Subcutaneous abdominal adipose tissue (tissue), 5 donors: Measurements from ENCODE around the gene MUC13.

Source experiments
- H3K27ac ChIP-seq: one replicate; pipeline ENCODE4 v1.7.0; 2013; ENCODE audit warnings: low read depth, mild to moderate bottlenecking, inconsistent platforms, low read length, moderate library complexity
- H3K27me3 ChIP-seq, 5 donors: one replicate each; pipeline ENCODE4 v1.7.0; 2013; ENCODE audit warnings: low read length in 5 of 5, inconsistent platforms in 1 of 5; ENCODE audit not compliant: control insufficient read depth in 5 of 5, insufficient read depth in 4 of 5
- H3K36me3 ChIP-seq, 5 donors: one replicate each; pipeline ENCODE4 v1.7.0; 2013; ENCODE audit warnings: low read length in 5 of 5; ENCODE audit not compliant: control insufficient read depth in 5 of 5, insufficient read depth in 5 of 5
- H3K4me1 ChIP-seq, 5 donors: one replicate each; pipeline ENCODE4 v1.7.0; 2013; ENCODE audit warnings: low read length in 5 of 5, mild to moderate bottlenecking in 3 of 5, moderate library complexity in 1 of 5; ENCODE audit not compliant: control insufficient read depth in 5 of 5, insufficient read depth in 5 of 5
- H3K4me3 ChIP-seq, 5 donors: one replicate each; pipeline ENCODE4 v1.7.0; 2013; ENCODE audit warnings: low read length in 5 of 5, low read depth in 1 of 5
- H3K9ac ChIP-seq, 5 donors: one replicate each; pipeline ENCODE4 v1.7.0; 2013; ENCODE audit warnings: low read length in 5 of 5, mild to moderate bottlenecking in 4 of 5, moderate library complexity in 3 of 5
- H3K9me3 ChIP-seq, 5 donors: one replicate each; pipeline ENCODE4 v1.7.0; 2013; ENCODE audit warnings: low read length in 5 of 5; ENCODE audit not compliant: control insufficient read depth in 5 of 5
- donor health status: healthy.
- donor health status: healthy.
- donor health status: healthy.
- donor health status: healthy.
- donor health status: healthy.

Gene MUC13, protein sequence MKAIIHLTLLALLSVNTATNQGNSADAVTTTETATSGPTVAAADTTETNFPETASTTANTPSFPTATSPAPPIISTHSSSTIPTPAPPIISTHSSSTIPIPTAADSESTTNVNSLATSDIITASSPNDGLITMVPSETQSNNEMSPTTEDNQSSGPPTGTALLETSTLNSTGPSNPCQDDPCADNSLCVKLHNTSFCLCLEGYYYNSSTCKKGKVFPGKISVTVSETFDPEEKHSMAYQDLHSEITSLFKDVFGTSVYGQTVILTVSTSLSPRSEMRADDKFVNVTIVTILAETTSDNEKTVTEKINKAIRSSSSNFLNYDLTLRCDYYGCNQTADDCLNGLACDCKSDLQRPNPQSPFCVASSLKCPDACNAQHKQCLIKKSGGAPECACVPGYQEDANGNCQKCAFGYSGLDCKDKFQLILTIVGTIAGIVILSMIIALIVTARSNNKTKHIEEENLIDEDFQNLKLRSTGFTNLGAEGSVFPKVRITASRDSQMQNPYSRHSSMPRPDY

DNA sequence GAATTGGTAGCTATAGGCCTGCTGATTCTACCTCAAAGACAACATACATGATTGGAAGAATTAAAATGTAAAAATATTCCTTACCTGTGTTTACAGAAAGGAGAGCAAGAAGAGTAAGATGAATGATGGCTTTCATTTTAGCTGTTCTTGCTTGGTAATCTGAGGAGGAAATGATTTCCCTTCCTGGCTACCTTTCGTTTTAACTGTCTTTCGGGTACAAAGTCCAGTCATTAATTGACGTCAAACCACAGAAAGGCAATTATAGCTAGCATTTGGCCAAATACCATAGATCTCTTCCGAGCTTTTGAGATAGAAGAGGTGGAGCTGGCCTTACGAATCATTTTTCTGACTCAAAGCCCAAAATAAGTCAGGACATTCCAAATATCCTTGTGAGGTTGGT is at the start of gene MUC13:
TSS of gene MUC13 (minus strand) at position 175 of the 400 bp plus-strand sequence. CDS start at position 136, 39 bp downstream.
- Histone ChIP-seq H3K4me3 (no peak within 1 kb of the TSS), H3K27ac (no peak within 1 kb of the TSS), H3K9ac (no peak within 1 kb of the TSS), H3K9me3 (no peaks in the 10 kb centered on the region), H3K4me1 (no peaks in the 10 kb centered on the region), H3K27me3 (peaks cover 0 to 3% (median 0%) of the 10 kb centered on the region in 5 donors), H3K36me3 (no peaks in the 10 kb centered on the region)

DNA sequence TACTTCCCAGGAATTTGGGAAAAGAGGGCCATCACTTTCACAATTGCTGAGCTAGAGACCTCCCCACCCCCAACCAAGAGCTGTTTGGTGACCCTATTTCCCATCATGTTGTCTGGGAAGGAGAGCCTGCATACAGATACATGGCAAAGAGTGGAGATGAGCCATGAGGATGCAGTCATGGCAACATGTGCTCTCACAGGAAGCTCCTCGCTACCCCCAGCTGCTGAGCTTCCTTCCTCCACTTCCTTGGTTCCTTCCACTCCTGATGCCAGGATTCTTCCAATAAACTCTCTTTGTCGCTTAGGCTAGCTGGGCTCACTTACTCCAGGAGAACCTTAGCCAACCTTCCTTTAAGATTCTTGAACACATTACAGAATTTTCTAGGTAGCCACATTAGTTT is 48.3 kb upstream of the MUC13 start:
- Histone ChIP-seq H3K9me3 (no peaks in the 10 kb centered on the region), H3K4me1 (peaks cover 1 to 45% (median 23%) of the 10 kb centered on the region in 5 donors), H3K27ac (no peak overlapping the region)

DNA sequence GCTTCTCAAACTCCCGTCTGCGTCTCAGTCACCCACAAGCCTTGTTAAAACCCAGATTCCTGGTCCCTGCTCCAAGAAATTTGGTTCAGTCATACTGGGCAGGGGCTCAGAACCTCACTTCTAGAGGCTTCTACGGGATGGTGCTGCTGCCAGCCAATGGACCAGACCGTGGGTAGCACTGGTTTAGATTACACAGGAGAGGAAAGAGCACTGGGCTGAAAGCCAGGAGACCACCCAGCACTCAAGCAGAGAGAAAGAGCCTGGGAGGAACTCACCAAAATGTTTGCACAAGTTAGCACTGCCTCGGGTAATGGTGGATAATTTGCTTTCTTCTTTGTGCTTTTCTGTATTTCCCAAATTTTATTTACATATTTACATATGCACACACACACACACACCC is 46.9 kb upstream of the MUC13 start:
- H3K4me3 ChIP-seq = no peak overlapping the region
- H3K27me3 ChIP-seq = no peaks in the 10 kb centered on the region
- H3K9me3 ChIP-seq = no peaks in the 10 kb centered on the region
- H3K4me1 ChIP-seq = peaks cover 1 to 40% (median 18%) of the 10 kb centered on the region in 5 donors
- peaks cover 7 to 38% (median 16%) of the 10 kb centered on the region in 5 donors for H3K36me3 ChIP-seq
- H3K27ac ChIP-seq = no peak overlapping the region
- H3K9ac ChIP-seq = no peak overlapping the region

More for the DNA sequence above, 48.3 kb upstream of the MUC13 start:
- peaks cover 0 to 33% (median 6%) of the 10 kb centered on the region in 5 donors for H3K36me3 ChIP-seq
- H3K9ac ChIP-seq = no peak overlapping the region
- no peak overlapping the region for H3K4me3 ChIP-seq
- no peaks in the 10 kb centered on the region for H3K27me3 ChIP-seq

DNA sequence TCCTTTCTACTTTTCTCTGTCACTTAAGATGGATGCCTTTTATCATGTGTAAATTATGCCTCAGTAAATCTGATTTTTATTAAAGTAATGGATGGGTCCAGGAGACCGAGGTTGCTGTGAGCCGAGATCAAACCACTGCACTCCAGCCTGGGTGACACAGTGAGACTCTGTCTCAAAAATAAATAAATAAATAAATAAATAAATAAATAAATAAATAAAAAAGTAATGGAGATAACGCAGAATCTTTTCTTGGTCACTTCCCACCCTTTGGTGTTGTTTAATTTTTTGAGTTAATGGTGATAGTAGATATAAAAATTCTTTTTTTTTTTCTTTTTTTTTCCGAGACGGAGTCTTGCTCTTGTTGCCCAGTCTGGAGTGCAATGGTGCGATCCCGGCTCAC is 44.1 kb upstream of the MUC13 start:
- Histone ChIP-seq H3K36me3 (peaks cover 7 to 41% (median 32%) of the 10 kb centered on the region in 5 donors), H3K27me3 (no peaks in the 10 kb centered on the region), H3K4me1 (peaks cover 0 to 15% (median 0%) of the 10 kb centered on the region in 5 donors), H3K9me3 (no peaks in the 10 kb centered on the region), H3K4me3 (no peak overlapping the region), H3K9ac (no peak overlapping the region), H3K27ac (no peak overlapping the region)

DNA sequence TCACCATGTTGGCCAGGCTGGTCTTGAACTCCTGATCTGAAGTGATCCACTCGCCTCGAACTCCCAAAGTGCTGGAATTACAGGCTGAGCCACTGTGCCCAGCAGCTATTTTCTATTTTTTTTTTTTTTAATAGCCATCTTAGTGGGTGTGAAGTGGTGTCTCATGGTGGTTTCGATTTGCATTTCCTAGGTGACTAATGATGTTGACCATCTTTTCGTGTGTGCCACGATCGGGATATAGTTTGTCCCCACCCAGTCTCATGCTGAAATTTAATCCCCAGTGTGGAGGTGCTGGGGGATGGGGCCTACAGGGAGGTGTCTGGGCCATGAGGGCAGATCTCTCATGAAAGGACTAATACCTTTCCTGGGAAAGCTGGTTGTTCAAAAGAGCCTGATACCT is 41.8 kb upstream of the MUC13 start:
- no peaks in the 10 kb centered on the region for H3K4me1 ChIP-seq
- H3K9ac ChIP-seq = no peak overlapping the region
- peaks cover 7 to 52% (median 40%) of the 10 kb centered on the region in 5 donors for H3K36me3 ChIP-seq
- no peaks in the 10 kb centered on the region for H3K9me3 ChIP-seq
- no peak overlapping the region for H3K4me3 ChIP-seq
- no peaks in the 10 kb centered on the region for H3K27me3 ChIP-seq
- H3K27ac ChIP-seq = no peak overlapping the region

DNA sequence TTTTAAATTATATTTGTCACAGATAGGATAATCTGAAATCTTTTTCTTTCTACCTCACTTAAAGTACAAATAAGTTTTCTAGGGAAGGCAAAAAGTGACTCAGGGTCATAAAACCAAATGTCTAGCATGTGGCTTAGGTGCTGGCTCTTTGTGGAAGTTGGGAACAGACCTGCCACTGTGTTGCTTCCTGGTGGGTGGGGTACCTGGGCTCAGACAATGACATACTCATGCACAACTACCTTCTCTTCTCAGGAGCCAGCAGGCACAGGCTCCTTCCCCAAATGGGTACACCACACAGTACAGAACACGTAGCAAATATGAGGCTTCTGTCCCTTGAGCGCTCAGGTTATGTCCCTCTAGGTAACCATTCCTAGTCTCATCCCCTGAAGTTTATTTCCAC is 40.1 kb upstream of the MUC13 start:
- no peak overlapping the region for H3K9ac ChIP-seq
- no peak overlapping the region for H3K27ac ChIP-seq

DNA sequence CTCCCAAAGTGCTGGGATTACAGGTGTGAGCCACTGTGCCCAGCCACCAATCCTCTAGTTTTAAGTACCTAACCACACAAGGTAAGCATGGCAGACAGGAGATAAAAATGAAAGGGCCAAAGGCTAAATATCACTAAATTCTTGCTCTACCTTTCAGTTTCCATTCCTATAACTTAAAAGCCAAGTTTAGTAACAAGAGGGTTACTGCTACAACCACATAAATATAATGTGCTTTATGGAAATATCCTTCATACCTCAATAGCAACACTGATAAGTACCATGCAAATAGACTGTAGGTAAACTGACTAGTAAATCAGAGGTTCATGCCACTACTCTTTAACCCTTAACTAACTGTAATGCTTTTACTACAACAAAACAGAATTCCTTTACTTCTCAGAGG is 38.7 kb upstream of the MUC13 start:
- no peaks in the 10 kb centered on the region for H3K27me3 ChIP-seq
- H3K4me3 ChIP-seq = no peak overlapping the region
- H3K36me3 ChIP-seq = peaks cover 7 to 75% (median 63%) of the 10 kb centered on the region in 5 donors
- H3K27ac ChIP-seq = no peak overlapping the region
- H3K9ac ChIP-seq = no peak overlapping the region
- H3K4me1 ChIP-seq = peaks cover 0 to 14% (median 7%) of the 10 kb centered on the region in 5 donors
- no peaks in the 10 kb centered on the region for H3K9me3 ChIP-seq

More for the DNA sequence above, 40.1 kb upstream of the MUC13 start:
- Histone ChIP-seq H3K4me1 (peaks cover 0 to 3% (median 0%) of the 10 kb centered on the region in 5 donors), H3K4me3 (no peak overlapping the region), H3K27me3 (no peaks in the 10 kb centered on the region), H3K9me3 (no peaks in the 10 kb centered on the region), H3K36me3 (peaks cover 7 to 64% (median 50%) of the 10 kb centered on the region in 5 donors)

DNA sequence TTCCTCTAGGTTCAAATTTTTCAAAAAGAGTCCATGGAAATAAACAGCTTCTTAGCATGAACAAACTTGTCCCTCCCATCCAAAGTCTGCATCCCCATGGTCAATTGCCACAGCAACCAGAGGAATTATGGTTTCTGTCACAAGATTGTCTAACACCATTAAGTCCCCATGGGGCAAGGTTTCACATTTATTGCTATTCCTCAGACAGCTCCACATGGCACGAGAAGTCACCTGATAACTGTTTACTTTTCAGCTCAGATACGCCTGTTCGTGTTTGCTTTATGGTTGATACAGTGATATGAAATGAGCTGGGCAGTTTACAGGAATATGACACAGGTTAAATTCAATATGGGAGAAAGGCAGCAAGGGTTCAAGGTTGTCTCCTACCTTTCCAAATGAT is 37.9 kb upstream of the MUC13 start:
- H3K36me3 ChIP-seq = peaks cover 5 to 78% (median 65%) of the 10 kb centered on the region in 5 donors
- H3K4me3 ChIP-seq = no peak overlapping the region
- no peak overlapping the region for H3K9ac ChIP-seq
- no peaks in the 10 kb centered on the region for H3K9me3 ChIP-seq
- H3K4me1 ChIP-seq = peaks cover 0 to 22% (median 15%) of the 10 kb centered on the region in 5 donors
- H3K27me3 ChIP-seq = no peaks in the 10 kb centered on the region
- no peak overlapping the region for H3K27ac ChIP-seq

DNA sequence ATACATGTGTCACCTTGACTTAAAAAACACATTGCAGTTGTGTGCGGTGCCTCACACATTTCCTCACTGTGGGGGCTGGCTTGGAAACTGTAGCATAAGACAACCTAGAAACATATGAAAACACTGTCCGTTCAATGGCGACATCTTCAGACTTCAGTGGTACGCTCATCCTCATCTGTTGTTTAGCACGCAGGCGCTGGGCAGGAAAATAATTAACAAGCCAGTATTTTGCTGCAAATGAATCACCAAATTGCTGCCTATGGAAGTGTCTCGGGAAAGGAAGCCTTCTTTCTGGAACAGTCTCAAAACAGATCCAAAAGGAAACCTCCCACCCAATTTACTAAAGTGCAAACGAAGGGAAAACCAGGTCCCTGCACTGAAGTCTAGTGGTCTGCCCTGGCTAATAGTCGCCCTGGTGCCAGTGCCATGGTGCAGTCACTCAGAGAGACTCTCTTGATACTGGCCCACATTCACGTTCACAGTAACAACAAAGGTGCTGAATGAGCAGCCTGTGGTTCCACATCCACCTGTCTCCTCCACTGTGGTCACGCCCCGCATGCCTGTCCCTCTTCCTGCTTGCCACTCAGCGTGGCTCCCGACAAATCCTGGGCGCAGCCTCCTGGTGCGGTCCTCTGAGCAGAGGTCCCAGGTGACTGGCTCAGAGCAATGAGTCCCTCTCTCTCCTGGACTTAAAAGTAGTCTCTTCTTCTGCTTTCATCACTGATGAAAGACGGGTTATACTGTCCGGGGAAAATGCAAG is 35.6 kb upstream of the MUC13 start:
- peaks cover 0 to 76% (median 54%) of the 10 kb centered on the region in 5 donors for H3K36me3 ChIP-seq
- no peak overlapping the region for H3K27ac ChIP-seq
- peaks cover 0 to 27% (median 15%) of the 10 kb centered on the region in 5 donors for H3K4me1 ChIP-seq
- H3K27me3 ChIP-seq = no peaks in the 10 kb centered on the region
- H3K4me3 ChIP-seq = no peak overlapping the region
- H3K9ac ChIP-seq = no peak overlapping the region
- H3K9me3 ChIP-seq = no peaks in the 10 kb centered on the region

DNA sequence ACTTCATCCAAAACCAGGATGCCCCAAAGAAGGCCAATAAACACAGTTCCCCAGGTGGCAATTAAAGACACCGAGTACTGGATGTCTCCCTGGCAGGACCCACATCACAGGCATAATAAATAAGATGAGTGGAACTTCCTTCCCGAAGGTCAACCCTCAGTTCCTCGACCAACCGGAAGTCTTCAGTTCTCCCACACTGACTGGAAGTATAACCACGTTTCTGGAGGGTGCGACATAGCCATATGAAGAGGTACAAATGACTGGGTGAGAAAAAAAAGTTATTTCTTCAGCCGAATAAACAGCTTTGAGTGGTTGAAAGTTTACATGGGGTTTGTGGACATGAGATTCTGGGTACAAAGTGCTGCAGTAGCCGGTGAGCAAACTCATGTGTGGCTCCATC is 34.6 kb upstream of the MUC13 start:
- H3K36me3 ChIP-seq = peaks cover 0 to 68% (median 53%) of the 10 kb centered on the region in 5 donors
- H3K9me3 ChIP-seq = no peaks in the 10 kb centered on the region
- H3K4me1 ChIP-seq = peaks cover 0 to 36% (median 24%) of the 10 kb centered on the region in 5 donors
- no peak overlapping the region for H3K4me3 ChIP-seq
- no peaks in the 10 kb centered on the region for H3K27me3 ChIP-seq
- no peak overlapping the region for H3K9ac ChIP-seq
- H3K27ac ChIP-seq = no peak overlapping the region
